ENCODE results near the gene EED. TPM values are rescaled to one million over a fixed set of nuclear protein-coding genes. Genes with fewer than 3 reads are reported as not detected.
"Not testable (repeated sequence)": the region's sequence is repeated elsewhere in the genome, so short reads cannot be mapped to it uniquely, and the experiment has no call there.

Gene EED
- total RNA-seq, 2 donors from 2014 or later, result 89.3 to 143 TPM

DNA sequence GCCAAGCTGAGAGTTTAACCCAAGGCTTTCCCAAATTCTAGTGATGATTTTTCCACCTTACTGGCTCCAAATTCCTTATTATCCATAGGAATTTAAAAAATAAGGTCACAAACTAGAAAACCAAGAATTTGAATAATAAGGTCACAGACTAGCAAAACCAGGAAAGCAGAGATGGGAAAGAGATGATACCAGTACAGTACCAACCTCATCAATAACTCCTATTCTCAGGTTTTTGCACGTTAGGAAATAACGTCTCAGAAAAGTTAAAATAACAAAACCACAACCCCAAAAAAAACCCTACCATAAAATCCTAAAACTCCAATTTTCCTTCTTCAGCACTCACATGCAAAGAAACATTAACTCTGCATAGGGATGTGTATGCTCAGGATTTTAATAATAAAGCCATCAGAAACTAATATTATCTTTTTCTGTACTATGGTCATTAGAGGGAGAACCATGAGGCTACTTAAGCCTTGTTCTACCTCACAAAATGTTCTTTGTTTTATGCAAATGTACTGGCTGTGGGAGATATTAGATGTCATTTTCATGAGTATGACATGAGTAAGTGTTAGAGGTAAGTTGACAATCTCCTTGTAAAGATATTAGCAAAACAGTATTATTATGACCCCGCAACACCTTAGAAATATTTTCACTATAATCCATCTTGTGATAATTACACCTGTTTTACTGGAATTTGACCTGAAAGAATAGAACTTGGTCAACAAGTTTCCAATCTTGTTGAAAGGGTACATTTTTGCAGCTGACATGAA, 16.1 kb upstream of the EED start:
- H3K27me3 Mint-ChIP-seq, result peaks cover 0 to 6% of the 10 kb centered on the region in 2 donors
- H3K4me3 Mint-ChIP-seq, result peak overlapping the region; percentile 79
- peaks cover 35 to 44% of the 10 kb centered on the region in 2 donors for H3K4me1 Mint-ChIP-seq (ENCODE audit: low read depth in 2 of 2)
- peaks cover 10% of the 10 kb centered on the region for H3K9me3 Mint-ChIP-seq
- no peak for DNase-seq (ENCODE audit: low spot score)
- ATAC-seq, result peak; percentile 90 to 91
- H3K27ac Mint-ChIP-seq, result peak overlapping the region; percentile 88
- H3K36me3 Mint-ChIP-seq, result peaks cover 11% of the 10 kb centered on the region

DNA sequence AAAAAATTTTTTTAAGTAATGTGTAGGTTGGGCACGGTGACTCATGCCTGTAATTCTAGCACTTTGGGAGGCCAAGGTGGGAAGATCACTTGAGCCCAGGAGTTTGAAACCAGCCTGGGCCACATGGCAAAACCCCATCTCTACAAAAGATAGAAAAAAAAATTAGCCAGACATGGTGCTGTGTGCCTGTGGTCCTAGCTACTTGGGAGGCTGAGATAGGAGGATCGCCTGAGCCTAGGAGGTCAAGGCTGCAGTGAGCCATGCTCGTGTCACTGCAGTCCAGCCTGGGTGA, 15.6 kb upstream of the EED start:
- not testable (repeated sequence) for H3K36me3 Mint-ChIP-seq, H3K27me3 Mint-ChIP-seq
- Mint-ChIP-seq H3K4me1 (ENCODE audit: low read depth in 2 of 2) (peaks cover 35 to 44% of the 10 kb centered on the region in 2 donors), H3K27ac (peak overlapping the region; percentile 88), H3K4me3 (peak overlapping the region; percentile 79), H3K9me3 (peaks cover 10% of the 10 kb centered on the region)
- peak; percentile 64 for DNase-seq (ENCODE audit: low spot score)
- ATAC-seq, result peak; percentile 79 to 88

DNA sequence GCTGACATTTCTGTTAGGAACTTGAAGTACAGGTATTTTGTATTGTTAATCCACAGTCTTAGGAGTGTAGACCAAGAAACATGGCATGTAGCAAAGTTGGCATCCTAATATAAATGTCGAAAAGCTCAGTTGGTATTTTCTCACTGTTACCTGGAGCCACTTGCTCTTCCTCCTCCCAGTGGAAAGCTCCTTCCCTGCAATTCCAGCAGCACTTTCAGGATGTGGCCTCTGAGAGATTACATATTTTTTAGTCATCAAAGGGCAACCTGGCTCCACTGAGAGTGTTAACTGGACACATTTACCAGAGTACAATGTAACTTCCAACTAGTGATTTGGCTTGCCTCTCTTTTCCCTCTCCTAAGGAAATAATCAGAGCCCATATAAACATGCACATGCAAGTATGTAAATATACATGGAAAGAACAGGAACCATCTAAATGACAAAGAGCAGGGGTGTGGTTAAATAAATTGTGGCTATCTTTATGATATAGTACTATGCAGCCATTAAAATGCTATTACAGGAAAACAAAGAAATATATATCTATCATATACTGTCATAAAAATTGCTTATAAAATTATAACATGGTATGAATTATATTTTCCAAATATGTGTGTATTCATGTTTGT, 14.3 kb upstream of the EED start:
- ATAC-seq (no peak), DNase-seq (ENCODE audit: low spot score) (no peak)
- peak overlapping the region; percentile 88 for H3K27ac Mint-ChIP-seq
- no peaks in the 10 kb centered on the region for H3K36me3 Mint-ChIP-seq
- peaks cover 35 to 42% of the 10 kb centered on the region in 2 donors for H3K4me1 Mint-ChIP-seq (ENCODE audit: low read depth in 2 of 2)
- peaks cover 6 to 11% of the 10 kb centered on the region in 2 donors for H3K27me3 Mint-ChIP-seq
- H3K4me3 Mint-ChIP-seq, result peak overlapping the region; percentile 18
- peaks cover 6% of the 10 kb centered on the region for H3K9me3 Mint-ChIP-seq

DNA sequence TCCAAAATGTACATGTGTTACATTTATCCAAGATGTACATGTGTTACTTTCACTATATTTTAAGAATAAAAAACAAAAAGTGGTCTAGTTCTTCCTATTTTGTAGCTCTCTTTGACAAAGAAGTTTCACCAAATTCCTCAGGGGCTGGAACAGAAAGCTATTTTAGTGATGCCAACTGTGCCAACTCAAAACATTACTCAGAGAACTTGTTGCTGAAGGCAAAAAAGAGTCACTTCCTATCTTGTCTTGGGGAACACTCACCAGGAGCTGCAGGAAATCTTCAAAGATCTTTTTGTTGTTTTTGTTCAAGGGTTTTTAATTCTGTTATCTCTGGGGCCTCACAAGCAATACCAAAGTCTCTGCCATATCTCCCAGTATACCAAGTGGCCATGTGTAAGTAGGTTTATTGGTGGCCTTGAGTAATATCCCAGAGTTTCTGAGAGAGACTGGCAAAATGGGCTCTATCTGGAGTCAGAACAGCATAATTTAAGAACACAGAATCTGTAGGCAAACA, 13.6 kb upstream of the EED start:
- H3K4me3 Mint-ChIP-seq, result no peak overlapping the region
- peaks cover 4% of the 10 kb centered on the region for H3K9me3 Mint-ChIP-seq
- H3K4me1 Mint-ChIP-seq (ENCODE audit: low read depth in 2 of 2), result peaks cover 34 to 39% of the 10 kb centered on the region in 2 donors
- H3K27ac Mint-ChIP-seq, result peak overlapping the region; percentile 72 to 88
- H3K27me3 Mint-ChIP-seq, result peaks cover 6 to 11% of the 10 kb centered on the region in 2 donors
- no peaks in the 10 kb centered on the region for H3K36me3 Mint-ChIP-seq
- no peak for ATAC-seq
- DNase-seq (ENCODE audit: low spot score), result no peak

DNA sequence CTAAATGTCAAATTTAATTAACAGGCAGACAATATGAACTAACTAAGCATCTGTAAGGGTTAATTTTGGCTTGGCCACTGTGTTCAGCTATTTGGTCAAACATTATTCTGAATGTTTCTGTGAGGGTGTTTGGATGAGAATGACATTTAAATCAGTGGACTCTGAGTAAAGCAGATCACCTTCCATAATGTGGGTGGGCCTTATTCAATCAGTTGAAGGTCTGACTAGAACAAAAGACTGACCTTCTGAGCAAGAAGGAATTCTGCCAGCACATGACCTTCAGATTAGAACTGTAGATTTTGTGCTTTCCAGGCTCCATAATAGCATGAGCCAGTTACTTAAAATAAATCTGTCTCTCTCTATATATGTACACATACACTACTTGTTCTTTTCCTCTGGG, 12.0 kb upstream of the EED start:
- Mint-ChIP-seq H3K27ac (no peak overlapping the region), H3K4me3 (no peak overlapping the region), H3K36me3 (no peaks in the 10 kb centered on the region), H3K9me3 (peaks cover under 1% of the 10 kb centered on the region), H3K27me3 (peaks cover 6 to 11% of the 10 kb centered on the region in 2 donors), H3K4me1 (ENCODE audit: low read depth in 2 of 2) (peaks cover 25 to 29% of the 10 kb centered on the region in 2 donors)
- ATAC-seq (no peak), DNase-seq (ENCODE audit: low spot score) (no peak)

DNA sequence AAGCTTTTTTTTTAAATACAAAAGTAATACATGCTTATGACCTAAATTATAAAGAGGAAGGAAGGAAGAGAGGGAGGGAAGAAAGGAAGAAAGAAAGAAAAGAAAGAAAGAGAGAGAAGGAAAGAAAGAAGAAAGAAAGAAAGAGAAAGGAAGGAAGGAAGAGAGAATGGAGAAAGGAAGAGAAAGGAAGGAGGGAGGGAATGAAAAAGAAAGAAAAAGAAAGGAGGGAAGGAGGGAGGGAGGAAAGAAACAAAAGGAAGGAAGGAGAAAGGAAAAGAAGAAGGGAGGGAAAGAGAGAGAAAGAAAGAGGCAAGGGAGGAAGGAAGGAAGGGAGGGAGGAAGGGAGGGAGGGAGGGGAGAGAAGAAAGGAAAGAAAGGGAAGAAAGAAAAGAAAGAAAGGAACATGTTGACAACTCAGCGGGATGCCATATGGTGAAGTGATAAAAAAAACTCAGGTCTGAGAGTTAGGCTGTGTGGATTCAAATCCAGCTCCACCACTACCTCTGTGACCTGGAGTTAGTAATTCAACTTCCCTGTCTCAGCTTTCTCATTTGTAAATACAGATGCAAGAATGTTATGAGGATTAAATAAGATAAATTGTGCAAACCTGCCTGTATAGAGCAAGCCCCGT, 9.6 kb upstream of the EED start:
- Mint-ChIP-seq H3K4me1 (ENCODE audit: low read depth in 2 of 2) (peaks cover 5 to 13% of the 10 kb centered on the region in 2 donors), H3K4me3 (no peak overlapping the region), H3K27me3 (peaks cover 7 to 11% of the 10 kb centered on the region in 2 donors), H3K27ac (peak overlapping the region in 1 of 2 donors; percentile 57), H3K36me3 (no peaks in the 10 kb centered on the region), H3K9me3 (no peaks in the 10 kb centered on the region)
- DNase-seq (ENCODE audit: low spot score) (no peak), ATAC-seq (no peak)

DNA sequence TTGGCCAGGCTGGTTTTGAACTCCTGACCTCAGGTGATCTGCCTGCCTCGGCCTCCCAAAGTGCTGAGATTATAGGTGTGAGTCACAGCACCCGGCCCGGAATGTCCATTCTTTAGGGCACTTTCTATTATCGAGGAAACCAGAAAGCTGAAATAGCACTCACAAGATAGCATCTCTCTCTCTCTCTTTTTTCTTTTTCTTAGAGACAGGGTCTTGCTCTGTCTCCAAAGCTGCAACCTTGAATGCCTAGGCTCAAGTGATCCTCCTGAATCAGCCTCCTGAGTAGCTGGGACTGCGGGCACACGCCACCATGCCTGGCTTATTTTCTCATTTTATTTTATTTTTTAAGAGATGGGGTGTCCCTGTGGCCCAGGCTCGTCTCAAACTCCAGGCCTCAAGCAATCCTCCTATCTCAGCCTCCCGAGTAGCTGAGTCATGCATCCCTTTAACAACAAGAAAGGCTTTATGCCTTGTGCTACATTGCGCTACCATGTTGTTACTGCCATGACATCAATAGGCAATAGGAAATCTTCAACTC, 7.2 kb upstream of the EED start:
- no peaks in the 10 kb centered on the region for H3K9me3 Mint-ChIP-seq
- no peak overlapping the region for H3K4me3 Mint-ChIP-seq
- H3K36me3 Mint-ChIP-seq, result no peaks in the 10 kb centered on the region
- peak overlapping the region in 1 of 2 donors; percentile 43 for H3K27ac Mint-ChIP-seq
- DNase-seq (ENCODE audit: low spot score), result no peak
- no peak for ATAC-seq
- H3K27me3 Mint-ChIP-seq, result peaks cover 11 to 14% of the 10 kb centered on the region in 2 donors
- peaks cover 7 to 16% of the 10 kb centered on the region in 2 donors for H3K4me1 Mint-ChIP-seq (ENCODE audit: low read depth in 2 of 2)

DNA sequence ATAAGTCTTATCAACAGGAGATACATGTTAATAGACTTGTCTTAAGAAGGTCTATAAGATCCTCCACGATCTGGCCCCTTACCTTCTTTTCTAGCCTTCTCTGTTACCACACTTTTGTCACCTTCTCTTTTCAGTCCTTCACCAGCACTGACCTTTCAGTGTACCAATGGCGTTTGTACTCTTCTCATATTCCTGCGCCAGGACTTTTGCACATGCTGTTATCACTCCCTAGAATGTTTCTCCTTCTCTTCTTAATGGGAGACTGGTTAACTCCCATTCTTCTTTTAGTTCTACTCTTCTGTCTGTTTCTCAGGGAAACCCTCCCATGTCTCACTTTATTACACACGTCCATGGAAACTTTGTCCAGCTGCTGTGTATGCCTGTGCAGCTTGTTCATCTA, 4.4 kb upstream of the EED start:
- DNase-seq (ENCODE audit: low spot score) (no peak), ATAC-seq (no peak)
- Mint-ChIP-seq H3K4me1 (ENCODE audit: low read depth in 2 of 2) (peaks cover 7 to 14% of the 10 kb centered on the region in 2 donors), H3K27me3 (peaks cover 5 to 13% of the 10 kb centered on the region in 2 donors), H3K4me3 (peak overlapping the region; percentile 1), H3K36me3 (no peaks in the 10 kb centered on the region), H3K27ac (no peak overlapping the region), H3K9me3 (no peaks in the 10 kb centered on the region)

DNA sequence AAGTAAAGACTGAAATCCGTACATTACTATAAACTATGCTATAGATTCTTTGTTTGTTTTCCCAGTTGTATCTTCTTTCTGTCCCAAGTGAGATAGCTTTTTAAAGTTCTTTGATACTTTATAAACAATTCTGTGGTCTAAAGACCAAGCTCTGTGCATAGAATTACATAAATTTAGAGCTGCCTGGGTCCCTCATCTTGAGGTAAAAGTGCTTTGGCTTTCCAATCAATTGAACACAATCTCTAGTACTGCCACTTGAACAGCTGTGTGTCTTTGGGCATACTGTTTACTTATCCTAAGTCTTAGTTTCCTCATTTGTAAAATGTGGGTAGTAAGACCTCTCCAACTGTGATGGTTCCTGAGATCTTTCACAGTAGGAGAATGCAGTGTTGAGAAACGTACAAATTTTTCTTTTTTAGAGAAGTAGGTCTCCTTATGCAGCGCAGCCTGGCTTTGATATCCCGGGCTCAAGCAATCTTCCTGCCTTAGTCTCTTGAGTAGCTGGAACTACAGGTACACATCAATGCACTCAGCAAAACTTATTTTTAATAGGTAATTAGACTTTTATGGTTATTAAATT, 2.5 kb upstream of the EED start:
- Mint-ChIP-seq H3K4me3 (no peak overlapping the region), H3K36me3 (no peaks in the 10 kb centered on the region), H3K4me1 (ENCODE audit: low read depth in 2 of 2) (peaks cover 7 to 14% of the 10 kb centered on the region in 2 donors), H3K9me3 (no peaks in the 10 kb centered on the region), H3K27me3 (peaks cover 5 to 13% of the 10 kb centered on the region in 2 donors), H3K27ac (no peak overlapping the region)
- DNase-seq (ENCODE audit: low spot score) (no peak), ATAC-seq (no peak)

DNA sequence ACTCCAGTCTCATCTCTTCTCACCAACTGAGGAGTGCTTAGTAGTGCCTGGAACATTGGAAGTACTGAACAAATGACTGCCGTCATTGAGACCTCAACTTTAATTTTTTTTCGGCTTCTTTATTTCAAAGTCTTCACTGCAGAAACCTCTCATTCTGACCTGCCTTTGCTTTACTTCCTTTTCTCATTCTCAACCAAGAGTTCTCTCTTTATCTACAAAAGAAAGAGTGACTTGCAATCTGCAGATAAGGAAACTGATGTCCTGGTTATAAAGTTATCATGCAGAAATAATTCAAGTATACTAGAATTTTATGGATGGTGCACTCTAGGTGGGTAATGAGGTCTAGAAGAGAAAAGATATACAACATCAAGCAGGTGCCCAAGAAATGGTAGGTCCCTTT, 1.2 kb upstream of the EED start:
- Mint-ChIP-seq H3K27ac (no peak overlapping the region), H3K4me1 (ENCODE audit: low read depth in 2 of 2) (peaks cover 20 to 22% of the 10 kb centered on the region in 2 donors)

DNA sequence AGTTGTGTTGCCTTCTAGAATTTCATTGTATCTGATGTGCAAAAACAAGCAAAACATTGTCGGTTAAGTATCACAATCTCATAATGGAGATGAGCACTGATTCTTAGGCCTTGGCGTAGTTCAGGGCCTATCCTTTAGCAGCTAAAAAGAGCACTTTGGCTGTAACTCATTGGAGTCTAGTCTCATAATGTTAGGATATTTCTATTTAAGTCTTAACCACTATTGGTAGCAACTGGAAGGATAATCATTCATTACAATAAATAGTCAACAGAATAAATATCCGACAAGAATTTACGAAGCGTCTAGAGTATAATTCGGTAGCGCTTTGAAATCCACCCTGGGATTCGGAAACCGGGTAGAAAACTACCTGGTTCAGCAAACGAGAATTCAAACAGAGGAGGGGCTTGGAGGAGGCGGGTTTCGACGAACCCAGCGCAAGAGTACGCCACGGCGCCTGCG, 461 bp upstream of the EED start:
- H3K4me3 Mint-ChIP-seq, result no peak overlapping the region
- ATAC-seq (peak; percentile 85), DNase-seq (ENCODE audit: low spot score) (peak; percentile 91)
- peaks cover 7% of the 10 kb centered on the region for H3K36me3 Mint-ChIP-seq
- peaks cover 27 to 28% of the 10 kb centered on the region in 2 donors for H3K4me1 Mint-ChIP-seq (ENCODE audit: low read depth in 2 of 2)
- H3K9me3 Mint-ChIP-seq, result no peaks in the 10 kb centered on the region
- no peak overlapping the region for H3K27ac Mint-ChIP-seq
- H3K27me3 Mint-ChIP-seq, result peaks cover 5 to 13% of the 10 kb centered on the region in 2 donors

More for the DNA sequence above, 1.2 kb upstream of the EED start:
- no peaks in the 10 kb centered on the region for H3K9me3 Mint-ChIP-seq
- DNase-seq (ENCODE audit: low spot score), result no peak
- ATAC-seq, result no peak
- H3K36me3 Mint-ChIP-seq, result peaks cover 7% of the 10 kb centered on the region
- H3K4me3 Mint-ChIP-seq, result no peak overlapping the region
- H3K27me3 Mint-ChIP-seq, result peaks cover 5 to 13% of the 10 kb centered on the region in 2 donors

DNA sequence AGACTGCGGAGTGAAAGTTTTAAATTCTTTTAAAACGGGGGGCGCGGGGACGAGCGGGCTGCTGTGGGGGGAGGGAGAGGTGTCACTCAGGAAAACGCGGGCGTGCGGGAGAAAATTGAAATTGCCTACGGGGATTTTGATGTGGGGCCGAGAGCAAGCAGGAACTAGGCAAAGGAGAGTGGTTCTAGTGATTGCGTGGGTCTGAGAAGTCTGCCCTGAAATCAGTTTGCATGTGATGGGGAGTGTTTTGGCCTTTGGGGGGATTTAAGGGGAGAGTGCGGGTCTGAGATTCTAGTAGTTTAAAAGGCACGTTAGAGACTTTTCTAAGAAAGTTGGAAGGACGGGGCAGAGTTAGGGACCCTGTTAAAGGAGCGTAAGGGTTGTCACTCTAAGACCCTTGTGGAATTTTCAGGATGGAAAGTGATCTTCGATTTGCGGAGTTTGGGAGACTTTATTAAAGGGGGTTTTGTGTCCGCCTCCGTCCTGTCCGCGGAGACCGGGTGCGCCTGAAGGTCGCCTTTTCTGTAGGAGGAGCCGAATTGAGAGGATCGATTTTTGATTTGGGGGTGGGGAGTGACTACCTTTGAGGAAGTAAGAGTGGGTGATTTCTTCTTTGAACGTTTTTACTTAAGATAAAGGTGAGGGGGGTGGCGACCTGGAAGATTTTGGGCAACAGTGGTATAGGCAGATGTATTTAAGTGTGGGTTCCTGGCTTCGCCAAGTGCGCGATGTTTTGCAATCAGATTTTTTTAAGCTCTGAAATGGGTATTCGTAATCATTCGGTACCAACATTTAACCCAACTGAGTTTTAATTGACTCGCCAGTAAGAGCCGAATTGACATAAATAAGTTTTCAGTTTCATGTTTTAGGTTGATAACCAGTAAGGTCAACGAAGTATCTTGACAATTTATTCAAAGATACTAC, 1.1 kb downstream of the EED start:
- no peak overlapping the region for H3K4me3 Mint-ChIP-seq
- H3K27ac Mint-ChIP-seq, result no peak overlapping the region
- no peaks in the 10 kb centered on the region for H3K9me3 Mint-ChIP-seq
- H3K27me3 Mint-ChIP-seq, result peaks cover 2 to 7% of the 10 kb centered on the region in 2 donors
- H3K4me1 Mint-ChIP-seq (ENCODE audit: low read depth in 2 of 2), result peaks cover 25 to 30% of the 10 kb centered on the region in 2 donors
- DNase-seq (ENCODE audit: low spot score), result no peak
- peak in 1 of 2 donors; percentile 37 for ATAC-seq
- H3K36me3 Mint-ChIP-seq, result peaks cover 7% of the 10 kb centered on the region

Data from natural killer cell treated with Interleukin-12 subunit alpha and Interleukin-12 subunit beta and Interleukin-15 and Interleukin-18, amount 100 ng/mL, for 72 hours (primary cell).